HepG2 (cell line): ENCODE measurements around the gene PIP4K2B. TPM values are rescaled to one million over a fixed set of nuclear protein-coding genes. Genes with fewer than 3 reads are reported as not detected.
A peak's percentile ranks its signal among the peaks of the same experiment; 100 is the strongest.

Experiments
- BRD4 ChIP-seq: sonication (generic); formaldehyde crosslinking; IDR thresholded peaks from 2 replicates; pipeline ENCODE4 v1.4.0; 2020; ENCODE audit warnings: missing genetic modification reagents
- CBX5 ChIP-seq: sonication (generic); formaldehyde crosslinking; IDR thresholded peaks from 2 replicates; pipeline ENCODE4 v1.4.0; 2020; ENCODE audit warnings: missing genetic modification reagents, borderline replicate concordance
- CEBPZ ChIP-seq: IDR thresholded peaks from 2 replicates; pipeline ENCODE4 v1.6.1; 2012; ENCODE audit warnings: low read length, improper control_type of control experiment
- GABPA ChIP-seq, 2 experiments: IDR thresholded peaks; 2 replicates each; pipeline ENCODE4 v1.6.1; 2011 to 2016; ENCODE audit warnings: low read depth in 2 of 2, low read length in 1 of 2, missing biosample characterization in 1 of 2, missing genetic modification characterization in 1 of 2
- HMG20B ChIP-seq: conservative IDR thresholded peaks from 2 replicates; pipeline ENCODE4 v1.6.1; 2016; ENCODE audit warnings: missing genetic modification reagents, missing compliant biosample characterization
- JDP2 ChIP-seq: sonication (generic); formaldehyde crosslinking; IDR thresholded peaks from 2 replicates; pipeline ENCODE4 v1.8.1; 2022; ENCODE audit warnings: missing genetic modification reagents, borderline replicate concordance
- KDM5A ChIP-seq: fragments of 200-600 bp; sonication (generic); IDR thresholded peaks from 2 replicates; pipeline ENCODE4 v1.7.0; 2018; ENCODE audit warnings: antibody characterized with exemption, mild to moderate bottlenecking, low read length, borderline replicate concordance
- MNT ChIP-seq: fragments of 450-650 bp; IDR thresholded peaks from 2 replicates; pipeline ENCODE4 v1.6.1; 2016
- NR2F6 ChIP-seq, 2 experiments: IDR thresholded peaks; 2 replicates each; pipeline ENCODE4 v1.6.1; 2016; ENCODE audit warnings: antibody characterized with exemption in 1 of 2, mild to moderate bottlenecking in 1 of 2
- RAD21 ChIP-seq: fragments of 450-650 bp; formaldehyde crosslinking; IDR thresholded peaks from 2 replicates; pipeline ENCODE4 v1.5.0; 2020; ENCODE audit warnings: mild to moderate bottlenecking
- REXO4 ChIP-seq: sonication (generic); formaldehyde crosslinking; IDR thresholded peaks from 2 replicates; pipeline ENCODE4 v1.8.0; 2022; ENCODE audit warnings: missing genetic modification reagents, mild to moderate bottlenecking, borderline replicate concordance
- SRY ChIP-seq: sonication (generic); formaldehyde crosslinking; IDR thresholded peaks from 2 replicates; pipeline ENCODE4 v1.8.0; 2022; ENCODE audit warnings: mild to moderate bottlenecking, missing genetic modification reagents
- TCF7 ChIP-seq: sonication (generic); IDR thresholded peaks from 2 replicates; pipeline ENCODE4 v1.6.1; 2016; ENCODE audit warnings: antibody characterized with exemption, low read depth
- ZNF354B ChIP-seq: sonication (generic); formaldehyde crosslinking; IDR thresholded peaks from 2 replicates; pipeline ENCODE4 v1.8.0; 2022; ENCODE audit warnings: mild to moderate bottlenecking, missing genetic modification reagents
- ZNF577 ChIP-seq: sonication (generic); formaldehyde crosslinking; IDR thresholded peaks from 2 replicates; pipeline ENCODE4 v1.4.0; 2020; ENCODE audit warnings: mild to moderate bottlenecking, low read depth, missing genetic modification reagents, borderline replicate concordance
- ZNF839 ChIP-seq: sonication (generic); formaldehyde crosslinking; IDR thresholded peaks from 2 replicates; pipeline ENCODE4 v1.4.0; 2020; ENCODE audit warnings: missing genetic modification reagents, mild to moderate bottlenecking, borderline replicate concordance
- ZSCAN20 ChIP-seq: sonication (generic); formaldehyde crosslinking; IDR thresholded peaks from 2 replicates; pipeline ENCODE4 v1.4.0; 2020; ENCODE audit warnings: missing genetic modification reagents, mild to moderate bottlenecking, borderline replicate concordance
- polyA plus RNA-seq, 8 experiments: library from polyadenylated mRNA; depleted of rRNA in 3 of 8; stranded (reverse) in 7 of 8; unstranded in 1 of 8; fragments of >200 nt; fragmentation: Illumina TruSeq in 4 of 8; extraction: Trizol in 4 of 8; gene quantifications; 2 replicates each; pipeline versions ENCODE4 v1.2.1 to v1.2.3, GENCODE V29; 2011 to 2016; ENCODE audit warnings: low read depth in 4 of 8, missing spikeins in 1 of 8, mixed read lengths in 1 of 8; ENCODE audit not compliant: insufficient read depth in 1 of 8
- total RNA-seq, 5 experiments: library from RNA; depleted of rRNA; stranded (reverse); fragments of >200 nt; fragmentation: Illumina TruSeq; extraction: Trizol; gene quantifications; 2 replicates each; pipeline ENCODE4 v1.2.3, GENCODE V29; 2016; ENCODE audit warnings: low read depth in 1 of 5
- TF ChIP-seq, protein P1 (sequence below), 2 experiments: sonication (generic) in 1 of 2; formaldehyde crosslinking in 1 of 2; IDR thresholded peaks; 2 replicates each; pipeline versions ENCODE4 v1.4.0 to v1.6.1; 2018 to 2020; ENCODE audit warnings: missing genetic modification reagents in 2 of 2, borderline replicate concordance in 1 of 2, low read depth in 1 of 2, mild to moderate bottlenecking in 1 of 2, missing biosample characterization in 1 of 2
- TF ChIP-seq, protein P2 (sequence below): sonication (generic); formaldehyde crosslinking; IDR thresholded peaks from 2 replicates; pipeline ENCODE4 v1.4.0; 2020; ENCODE audit warnings: missing genetic modification reagents

Gene PIP4K2B
- total and polyA plus RNA-seq, 2 of the 13 experiments (the other 11 are each of a cell fraction or from before 2014, with no cell fraction given) = 20.4 to 54.0 TPM

- TF ChIP-seq, protein P1, sequence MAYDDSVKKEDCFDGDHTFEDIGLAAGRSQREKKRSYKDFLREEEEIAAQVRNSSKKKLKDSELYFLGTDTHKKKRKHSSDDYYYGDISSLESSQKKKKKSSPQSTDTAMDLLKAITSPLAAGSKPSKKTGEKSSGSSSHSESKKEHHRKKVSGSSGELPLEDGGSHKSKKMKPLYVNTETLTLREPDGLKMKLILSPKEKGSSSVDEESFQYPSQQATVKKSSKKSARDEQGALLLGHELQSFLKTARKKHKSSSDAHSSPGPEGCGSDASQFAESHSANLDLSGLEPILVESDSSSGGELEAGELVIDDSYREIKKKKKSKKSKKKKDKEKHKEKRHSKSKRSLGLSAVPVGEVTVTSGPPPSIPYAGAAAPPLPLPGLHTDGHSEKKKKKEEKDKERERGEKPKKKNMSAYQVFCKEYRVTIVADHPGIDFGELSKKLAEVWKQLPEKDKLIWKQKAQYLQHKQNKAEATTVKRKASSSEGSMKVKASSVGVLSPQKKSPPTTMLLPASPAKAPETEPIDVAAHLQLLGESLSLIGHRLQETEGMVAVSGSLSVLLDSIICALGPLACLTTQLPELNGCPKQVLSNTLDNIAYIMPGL (CRISPR knock-in tag; IDR thresholded peaks at IDR 0.05; ENCODE audit: borderline replicate concordance in 1 of 2, low read depth in 1 of 2) = peak; percentile 81 to 95; a peak in 3 of 4 replicates
- TF ChIP-seq GABPA (IDR thresholded peaks at IDR 0.05; ENCODE audit: low read depth, low read length) = peak; percentile 75
- peak; percentile 90 for TF ChIP-seq GABPA (CRISPR knock-in tag; IDR thresholded peaks at IDR 0.05; ENCODE audit: low read depth)
- no peak for TF ChIP-seq CEBPZ
- TF ChIP-seq MNT = no peak
- 0 out of 2 replicates have a peak, but pooled peaks have one; percentile 37 for TF ChIP-seq HMG20B (CRISPR knock-in tag)
- TF ChIP-seq KDM5A = no peak; the same call in 1 of the 2 replicates
- peak; percentile 80; the same call in 1 of the 2 replicates for TF ChIP-seq CBX5 (CRISPR knock-in tag)
- TF ChIP-seq SRY (CRISPR knock-in tag) = peak; percentile 52; the same call in 1 of the 2 replicates
- peak; percentile 41; the same call in 1 of the 2 replicates for TF ChIP-seq NR2F6 (IDR thresholded peaks at IDR 0.05)
- TF ChIP-seq NR2F6 (CRISPR knock-in tag; IDR thresholded peaks at IDR 0.05) = no peak; the same call in 1 of the 2 replicates
- TF ChIP-seq ZNF354B (CRISPR knock-in tag) = 0 out of 2 replicates have a peak, but pooled peaks have one; percentile 11
- TF ChIP-seq ZNF577 (CRISPR knock-in tag) = no peak
- TF ChIP-seq, protein P2, sequence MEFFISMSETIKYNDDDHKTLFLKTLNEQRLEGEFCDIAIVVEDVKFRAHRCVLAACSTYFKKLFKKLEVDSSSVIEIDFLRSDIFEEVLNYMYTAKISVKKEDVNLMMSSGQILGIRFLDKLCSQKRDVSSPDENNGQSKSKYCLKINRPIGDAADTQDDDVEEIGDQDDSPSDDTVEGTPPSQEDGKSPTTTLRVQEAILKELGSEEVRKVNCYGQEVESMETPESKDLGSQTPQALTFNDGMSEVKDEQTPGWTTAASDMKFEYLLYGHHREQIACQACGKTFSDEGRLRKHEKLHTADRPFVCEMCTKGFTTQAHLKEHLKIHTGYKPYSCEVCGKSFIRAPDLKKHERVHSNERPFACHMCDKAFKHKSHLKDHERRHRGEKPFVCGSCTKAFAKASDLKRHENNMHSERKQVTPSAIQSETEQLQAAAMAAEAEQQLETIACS (CRISPR knock-in tag) = 0 out of 2 replicates have a peak, but pooled peaks have one; percentile 30
- TF ChIP-seq TCF7 = no peak; the same call in 1 of the 2 replicates
- no peak for TF ChIP-seq REXO4 (CRISPR knock-in tag)
- TF ChIP-seq JDP2 (CRISPR knock-in tag) = peak; percentile 20; the same call in 1 of the 2 replicates
- TF ChIP-seq BRD4 (CRISPR knock-in tag) = peak; percentile 89
- TF ChIP-seq RAD21 (CRISPR knock-in tag) = 0 out of 2 replicates have a peak, but pooled peaks have one; percentile 25
- 0 out of 2 replicates have a peak, but pooled peaks have one; percentile 40 for TF ChIP-seq ZNF839 (CRISPR knock-in tag)
- TF ChIP-seq ZSCAN20 (CRISPR knock-in tag) = peak; percentile 2; the same call in 1 of the 2 replicates
These were observed 49.9 kb downstream of the PIP4K2B start (continued) for GRCh38 chr17:38749223-38750043.
